HCT116 (cell line): Measurements from ENCODE around the gene CTSW. TPM values are rescaled to one million over a fixed set of nuclear protein-coding genes. Genes with fewer than 3 reads are reported as not detected.

Experiments
- ATAC-seq: fragments of 200-7000 bp; cut with Tn5 transposase; 2 replicates; pipeline ENCODE4 v1.9.1; 2020; ENCODE audit warnings: mild to moderate bottlenecking, moderate library complexity
- BruUV-seq: library from RNA; stranded (reverse); fragments of 400-500 nt; replicated peaks from 2 replicates; lab custom pipeline; 2021; lab: Mats Ljungman, UMichigan
- CTCF ChIA-PET: fragments of 300-600 bp; sonication (Branson Sonifier 250); formaldehyde crosslinking; loops from one replicate; lab custom pipeline; 2021; ENCODE audit warnings: antibody characterized with exemption; lab: Charles Lee
- POLR2A ChIA-PET: fragments of 300-600, 350-600 bp; sonication (Branson Sonifier 250); formaldehyde crosslinking; loops from one replicate; lab custom pipeline; 2021; ENCODE audit warnings: antibody characterized with exemption; lab: Charles Lee
- RAD21 ChIA-PET, 2 experiments: fragments of 300-600 bp; sonication (Branson Sonifier 250); formaldehyde crosslinking; loops; one replicate each; lab custom pipeline; 2023; ENCODE audit warnings: low total read pairs in 2 of 2; ENCODE audit not compliant: uncharacterized antibody in 2 of 2, unreplicated experiment in 2 of 2, low non-redundant PET in 1 of 2; lab: Charles Lee
- DNase-seq: peaks from one replicate; pipeline ENCODE4 v3.0.0-alpha.2; 2010; ENCODE audit warnings: low read depth, low spot score
- H2AFZ ChIP-seq: fragments of 200-600 bp; shearing (Covaris generic), sonication (generic); 2 replicates; pipeline ENCODE4 v1.6.1; 2017; ENCODE audit warnings: low read depth, mixed run types, mixed read lengths, antibody characterized with exemption, low read length; ENCODE audit not compliant: poor library complexity, severe bottlenecking
- H3K27ac ChIP-seq: 2 replicates; pipeline ENCODE4 v1.5.1; 2012; ENCODE audit warnings: low read depth, low read length
- H3K27me3 ChIP-seq: fragments of 200-600 bp; sonication (generic); 2 replicates; pipeline ENCODE4 v1.6.1; 2016; ENCODE audit warnings: mixed run types, low read length, mixed read lengths; ENCODE audit not compliant: insufficient read depth
- H3K36me3 ChIP-seq, 2 experiments: fragments of 200-500 bp in 1 of 2; fragments of 200-600 bp in 1 of 2; sonication (Bioruptor generic) in 1 of 2; sonication (generic) in 1 of 2; 2 replicates each; pipeline versions ENCODE4 v1.5.1 to v1.6.1; 2014 to 2016; ENCODE audit warnings: low read length in 2 of 2, inconsistent platforms in 1 of 2, mixed read lengths in 1 of 2, mixed run types in 1 of 2; ENCODE audit not compliant: insufficient read depth in 2 of 2, control insufficient read depth in 1 of 2
- H3K4me1 ChIP-seq, 2 experiments: fragments of 200-600 bp in 1 of 2; sonication (generic) in 1 of 2; 2 replicates each; pipeline versions ENCODE4 v1.5.1 to v1.6.1; 2012 to 2017; ENCODE audit warnings: low read length in 2 of 2, inconsistent platforms in 1 of 2, mild to moderate bottlenecking in 1 of 2, mixed read lengths in 1 of 2, mixed run types in 1 of 2, moderate library complexity in 1 of 2; ENCODE audit not compliant: insufficient read depth in 2 of 2, control insufficient read depth in 1 of 2
- H3K4me2 ChIP-seq: fragments of 200-600 bp; sonication (generic); 2 replicates; pipeline ENCODE4 v1.6.1; 2017; ENCODE audit warnings: mixed run types, low read length, mixed read lengths
- H3K4me3 ChIP-seq, 2 experiments: fragments of 200-600 bp in 1 of 2; sonication (generic) in 1 of 2; replicated peaks in 1 of 2; 2 replicates each; pipeline ENCODE4 v1.5.1; 2011 to 2016; ENCODE audit warnings: low read length in 2 of 2, control low read depth in 1 of 2, low read depth in 1 of 2, mild to moderate bottlenecking in 1 of 2, mixed read lengths in 1 of 2, mixed run types in 1 of 2
- H3K79me2 ChIP-seq: fragments of 200-600 bp; sonication (generic); 2 replicates; pipeline ENCODE4 v1.6.1; 2017; ENCODE audit warnings: mild to moderate bottlenecking, mixed run types, low read length, moderate library complexity, mixed read lengths; ENCODE audit not compliant: insufficient read depth
- H3K9ac ChIP-seq: fragments of 200-600 bp; sonication (generic); 2 replicates; pipeline ENCODE4 v1.6.1; 2016; ENCODE audit warnings: low read length, mixed read lengths
- H3K9me2 ChIP-seq: fragments of 200-600 bp; sonication (generic), shearing (Covaris generic); 2 replicates; pipeline ENCODE4 v1.6.1; 2017; ENCODE audit warnings: mixed run types, mild to moderate bottlenecking, moderate library complexity; ENCODE audit not compliant: insufficient read depth
- H3K9me3 ChIP-seq, 2 experiments: fragments of 200-500 bp in 1 of 2; fragments of 200-600 bp in 1 of 2; sonication (Bioruptor generic) in 1 of 2; sonication (generic) in 1 of 2; 2 replicates each; pipeline ENCODE4 v1.6.1; 2014 to 2017; ENCODE audit warnings: low read length in 2 of 2, mixed read lengths in 2 of 2, inconsistent platforms in 1 of 2, low read depth in 1 of 2, mild to moderate bottlenecking in 1 of 2, mixed run types in 1 of 2, moderate library complexity in 1 of 2; ENCODE audit not compliant: control insufficient read depth in 1 of 2, insufficient read depth in 1 of 2
- H4K20me1 ChIP-seq: fragments of 200-600 bp; sonication (generic), shearing (Covaris generic); 2 replicates; pipeline ENCODE4 v1.6.1; 2017; ENCODE audit warnings: mixed run types, mild to moderate bottlenecking, moderate library complexity; ENCODE audit not compliant: insufficient read depth
- ATF3 ChIP-seq: IDR thresholded peaks from 2 replicates; pipeline ENCODE4 v1.6.1; 2012
- EZH2phosphoT487 ChIP-seq: fragments of 200-600 bp; IDR thresholded peaks from 2 replicates; pipeline ENCODE4 v1.6.1; 2018; ENCODE audit warnings: antibody characterized with exemption, borderline replicate concordance
- JUND ChIP-seq: IDR thresholded peaks from 2 replicates; pipeline ENCODE4 v1.6.1; 2012
- MAX ChIP-seq: IDR thresholded peaks from 2 replicates; pipeline ENCODE4 v1.6.1; 2012
- SP1 ChIP-seq: IDR thresholded peaks from 2 replicates; pipeline ENCODE4 v1.6.1; 2012; ENCODE audit warnings: low read depth
- TCF7L2 ChIP-seq: IDR thresholded peaks from 2 replicates; pipeline ENCODE4 v1.7.0; 2011; ENCODE audit warnings: borderline replicate concordance, inconsistent platforms; ENCODE audit not compliant: insufficient read depth, insufficient read length; ENCODE audit errors: extremely low read depth
- intact Hi-C: fragments of 100-400 bp; cut with micrococcal nuclease; formaldehyde crosslinking; loops from 2 replicates; pipeline ENCODE4 v1.10.0; 2022
- total RNA-seq: library from RNA; stranded (reverse); gene quantifications from one replicate; pipeline ENCODE4 v1.2.1, GENCODE V29; 2021; ENCODE audit not compliant: unreplicated experiment

CTSW gene
- total RNA-seq, 1 experiment from 2014 or later, result not detected

- intact Hi-C loops, result no loop called here
- peaks cover 36% of the 10 kb centered on the region for H3K79me2 ChIP-seq
- H4K20me1 ChIP-seq, result no peaks in the 10 kb centered on the region
- CTCF ChIA-PET, result no interaction called here
- H3K27ac ChIP-seq, result no peak overlapping the region
- BruUV-seq, result no TSS peak
- POLR2A ChIA-PET, result no interaction called here
- H3K36me3 ChIP-seq, result peaks cover 5 to 27% of the 10 kb centered on the region in 2 experiments; a peak in 3 of 4 replicates
- TF ChIP-seq ATF3, result no peak
- no peak for TF ChIP-seq JUND
- TF ChIP-seq MAX, result no peak
- H2AFZ ChIP-seq, result no peak overlapping the region
- no peaks in the 10 kb centered on the region for H3K27me3 ChIP-seq
- RAD21 ChIA-PET, result no interaction called here
- H3K9ac ChIP-seq, result no peak overlapping the region
- DNase-seq (no peak), ATAC-seq (no peak)
- peaks cover 16 to 26% of the 10 kb centered on the region in 2 experiments for H3K4me1 ChIP-seq
- H3K9me2 ChIP-seq, result no peaks in the 10 kb centered on the region
- H3K9me3 ChIP-seq, result no peaks in the 10 kb centered on the region
- no peak overlapping the region for H3K4me3 ChIP-seq
- no peak overlapping the region for H3K4me2 ChIP-seq
These were observed 42.2 kb downstream of the CTSW start for GRCh38 chr11:65921876-65922275.

- TF ChIP-seq EZH2phosphoT487 (no peak), TCF7L2 (no peak), SP1 (no peak)
- Histone ChIP-seq H3K4me2 (no peak overlapping the region), H3K4me3 (no peak overlapping the region), H3K9me3 (no peaks in the 10 kb centered on the region), H3K9ac (no peak overlapping the region), H3K9me2 (no peaks in the 10 kb centered on the region), H3K79me2 (peaks cover 29% of the 10 kb centered on the region), H2AFZ (no peak overlapping the region), H3K27ac (no peak overlapping the region), H3K36me3 (peaks cover 5 to 27% of the 10 kb centered on the region in 2 experiments; a peak in 3 of 4 replicates), H3K27me3 (no peaks in the 10 kb centered on the region), H3K4me1 (peaks cover 9 to 19% of the 10 kb centered on the region in 2 experiments), H4K20me1 (no peaks in the 10 kb centered on the region)
- intact Hi-C loops, result no loop called here
- DNase-seq, result no peak
- CTCF ChIA-PET, result interaction anchor here (1.1 kb wide), 1 partner anchor 9 kb away, joined by 3 read pairs; no protein-coding TSS in a partner anchor
- ATAC-seq, result no peak
- POLR2A ChIA-PET, result no interaction called here
- RAD21 ChIA-PET, result no interaction called here
- no TSS peak for BruUV-seq
These were observed 42.9 kb downstream of the CTSW start for GRCh38 chr11:65922565-65922964.
